ENCODE results near the gene MYOZ3.
A peak's percentile ranks its signal among the peaks of the same experiment; 100 is the strongest.

- peak; percentile 36 for TF ChIP-seq CTCF (IDR thresholded peaks at IDR 0.05)
- TF ChIP-seq ZFX (IDR thresholded peaks at IDR 0.05; ENCODE audit: borderline replicate concordance): no peak
Observed at GRCh38 chr5:150613991-150614660, 46.9 kb upstream of the MYOZ3 start.

Data from 22Rv1 (cell line).